NCI-H1436 treated with DMSO at 0.1 percent for 48 hours (cell line): ENCODE data around the gene SLC27A6.

Experiments
- DNase-seq: peaks from one replicate; lab custom pipeline; 2025; lab: John Stamatoyannopoulos, UW

Gene SLC27A6

DNA sequence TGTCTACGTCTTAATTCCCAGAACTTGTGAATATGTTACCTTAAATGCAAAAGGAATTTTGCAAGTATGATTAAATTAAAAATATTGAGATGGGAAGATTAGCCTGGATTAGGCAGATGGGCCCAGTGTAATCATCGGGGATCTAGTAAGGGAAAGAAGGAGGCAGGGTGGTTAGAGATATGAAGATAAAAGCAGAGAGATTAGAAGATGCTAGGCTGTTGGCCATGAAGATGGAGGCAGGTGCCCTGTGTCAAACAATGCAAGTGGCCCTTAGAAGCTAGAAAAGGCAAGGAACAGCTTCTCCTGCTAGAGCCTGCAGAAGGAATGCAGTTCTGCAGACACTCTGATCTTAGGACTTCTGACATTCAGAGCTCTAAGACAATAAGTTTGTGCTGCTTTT lies 100.4 kb downstream of the SLC27A6 start:
- DNase-seq: no peak

DNA sequence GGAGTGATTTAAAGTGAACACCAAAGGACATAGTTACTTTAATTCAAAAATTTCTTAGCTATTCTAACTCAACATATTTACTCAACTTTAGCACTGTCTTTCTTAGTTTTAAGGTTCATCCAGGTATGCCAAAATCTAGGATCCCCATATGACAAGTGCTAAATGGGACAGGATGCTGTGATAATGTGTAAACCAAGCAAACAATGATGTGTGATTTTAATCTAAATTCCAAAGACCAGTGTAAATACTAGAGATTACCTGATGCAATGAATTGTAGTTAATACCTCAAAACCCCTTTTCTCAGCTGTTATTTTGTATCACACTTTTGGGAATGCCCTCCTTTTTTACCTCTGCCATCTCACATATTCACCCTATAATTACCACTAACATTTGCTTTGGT lies 102.5 kb downstream of the SLC27A6 start:
- no peak for DNase-seq

DNA sequence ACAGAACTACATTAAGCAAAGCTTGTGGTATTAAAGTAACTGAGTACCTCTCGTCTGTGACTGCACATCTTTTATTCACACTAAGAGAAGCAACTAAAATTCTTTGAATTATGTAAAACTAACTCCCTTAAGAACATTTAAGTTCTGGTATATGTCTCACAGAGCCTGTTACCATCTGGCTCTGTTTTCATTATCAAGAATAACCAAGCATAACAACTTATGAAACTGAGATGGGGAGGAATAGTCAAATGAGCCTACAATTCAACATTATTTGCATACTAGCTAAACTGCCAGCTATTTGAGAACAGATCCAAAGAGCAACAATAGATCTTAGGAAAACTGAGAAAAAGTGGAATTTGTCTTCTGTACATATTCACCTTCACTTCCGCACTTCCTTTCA lies 104.0 kb downstream of the SLC27A6 start:
- no peak for DNase-seq

DNA sequence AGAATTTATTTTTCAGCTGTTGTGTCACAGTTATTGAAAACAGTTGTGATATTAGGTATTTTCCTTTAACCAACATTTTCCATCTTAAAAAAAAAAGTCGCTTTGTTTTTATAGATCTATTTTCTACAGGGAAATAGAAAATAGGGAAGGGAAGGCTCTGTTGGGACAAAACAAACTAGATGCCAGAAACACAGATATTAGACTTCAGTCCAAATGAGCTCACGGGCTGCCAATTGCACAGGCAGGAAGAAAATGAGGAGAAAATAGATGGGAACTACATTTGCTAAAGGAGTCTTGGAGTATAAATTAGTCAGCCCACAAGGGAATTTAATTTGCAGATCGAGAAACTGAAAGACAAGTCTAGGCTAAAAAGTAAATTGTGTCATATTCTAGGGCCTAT lies 107.8 kb downstream of the SLC27A6 start:
- DNase-seq: no peak

DNA sequence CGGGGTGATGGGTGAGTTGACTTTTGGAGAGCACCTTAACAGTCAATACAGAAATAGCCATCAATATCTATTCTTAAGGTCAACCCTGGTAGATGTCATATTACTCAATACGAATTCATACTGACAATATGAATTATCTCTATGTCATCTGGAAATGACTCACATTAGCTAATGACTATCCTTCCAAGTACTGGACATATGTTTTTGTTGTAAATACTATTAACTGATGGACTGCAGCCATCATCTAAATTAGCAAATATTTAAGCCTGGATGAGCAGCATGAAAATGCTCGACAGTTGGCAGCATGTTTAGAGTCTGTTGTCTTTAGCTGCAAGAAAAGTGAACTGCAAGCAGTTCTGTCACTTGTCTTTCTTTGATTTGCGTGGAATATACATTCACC lies 109.6 kb downstream of the SLC27A6 start:
- no peak for DNase-seq

DNA sequence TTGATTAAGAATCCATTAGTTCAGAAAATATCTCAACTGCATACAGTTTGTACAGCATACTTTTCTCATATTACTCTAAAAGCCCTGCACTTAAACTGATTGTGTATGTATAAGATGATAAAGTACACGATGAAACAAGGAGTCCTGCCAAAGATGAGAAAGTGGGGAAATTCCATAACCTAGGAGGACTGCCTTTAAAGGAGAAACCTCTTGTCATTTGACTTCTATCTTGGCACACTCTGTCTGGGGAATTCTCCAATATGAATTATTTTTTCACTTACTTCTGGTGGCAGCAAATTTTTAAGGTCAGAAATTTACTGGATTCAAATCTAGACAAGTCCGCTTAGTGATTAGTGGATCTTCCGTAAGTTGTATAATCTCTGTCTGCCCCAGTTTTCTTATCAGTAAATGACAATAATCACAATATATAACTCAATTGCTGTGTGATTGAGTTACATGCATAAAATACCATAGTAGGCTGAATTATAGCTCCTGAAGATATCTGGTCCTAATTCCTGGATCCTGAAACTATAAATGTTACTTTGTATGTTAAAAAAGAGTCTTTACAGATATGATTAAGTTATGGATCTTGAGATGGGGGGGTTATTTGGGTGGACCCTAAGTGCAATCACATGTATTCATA lies 112.3 kb downstream of the SLC27A6 start:
- DNase-seq: no peak

GRCh38 chr5:129078247-129078646 lies 113.0 kb downstream of the SLC27A6 start:
- no peak for DNase-seq

- DNase-seq: no peak
Observed at GRCh38 chr5:129078660-129079059, 113.4 kb downstream of the SLC27A6 start.

- DNase-seq: no peak
Observed at GRCh38 chr5:129079496-129079895, 114.2 kb downstream of the SLC27A6 start.

DNA sequence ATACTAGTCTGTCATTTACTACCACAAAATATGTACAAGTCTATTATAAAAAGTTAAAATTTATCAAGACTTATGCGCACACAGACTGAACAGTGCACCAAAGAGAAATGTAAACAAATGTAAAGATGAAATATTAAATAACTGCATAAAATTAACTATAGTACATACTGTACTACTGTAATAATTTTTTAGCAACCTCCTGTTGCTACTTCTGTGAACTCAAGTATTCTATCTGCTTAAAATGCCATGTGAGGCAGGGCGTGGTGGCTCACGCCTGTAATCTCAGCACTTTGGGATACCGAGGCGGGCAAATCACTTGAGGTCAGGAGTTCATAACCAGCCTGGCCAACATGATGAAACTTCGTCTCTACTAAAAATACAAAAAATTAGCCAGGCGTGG lies 115.5 kb downstream of the SLC27A6 start:
- no peak for DNase-seq

DNA sequence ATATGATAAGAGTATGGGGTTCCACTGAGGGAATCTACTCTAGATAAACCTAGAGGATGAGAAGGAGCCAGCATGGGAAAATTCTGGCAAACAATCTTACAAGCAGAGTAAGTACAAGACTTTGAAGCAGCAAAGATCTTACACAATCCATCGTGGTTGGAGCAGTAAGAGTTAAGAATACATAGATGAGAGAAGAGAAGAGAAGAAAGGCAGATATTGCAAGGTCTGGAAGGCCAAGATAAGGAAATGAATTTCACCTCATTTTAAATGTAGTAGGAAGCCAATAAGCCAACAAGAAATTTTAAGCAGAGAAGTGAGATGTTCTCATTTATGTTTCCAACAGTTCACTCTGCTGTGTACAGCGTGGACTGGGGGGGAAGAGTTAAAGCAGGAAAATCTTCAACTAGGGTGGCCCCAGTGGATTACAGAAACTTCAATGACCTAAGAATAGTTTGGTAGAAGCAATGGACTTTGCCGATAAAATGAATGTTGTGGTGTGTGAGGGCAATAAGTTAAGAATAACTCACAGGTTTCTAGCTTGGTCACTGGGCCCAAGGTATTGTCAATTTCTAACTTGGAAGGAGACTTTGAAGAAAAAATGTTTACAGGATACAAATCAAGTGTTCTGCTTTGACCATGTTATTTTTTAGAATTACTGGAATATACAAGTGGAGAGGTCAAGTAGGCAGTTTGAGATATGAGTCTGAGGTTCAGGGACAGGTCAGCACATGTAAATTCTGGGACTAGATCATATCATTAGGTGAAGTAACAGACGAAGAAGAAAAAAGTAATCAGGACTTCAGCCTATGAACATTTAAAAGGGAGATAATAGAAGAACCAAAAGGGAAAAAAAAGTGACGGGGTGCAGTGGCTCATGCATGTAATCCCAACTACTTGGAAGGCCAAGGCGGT lies 117.2 kb downstream of the SLC27A6 start:
- no peak for DNase-seq
